Measurements from ENCODE around the gene NXT1. TPM values are rescaled to one million over a fixed set of nuclear protein-coding genes. Genes with fewer than 3 reads are reported as not detected.
A peak's percentile ranks its signal among the peaks of the same experiment; 100 is the strongest.

Gene NXT1
- total and polyA plus RNA-seq, 2 donors (not counting 1 experiment from before 2014, with no cell fraction given) = 21.4 to 147 TPM

GRCh38 chr20:23350904-23351838, 580 bp downstream of the NXT1 start:
- CTCF ChIA-PET = interaction anchor here (1.0 to 3.3 kb wide), 6 partner anchors 12 to 95 kb away, joined by 3 to 36 read pairs (median 9); partner anchors contain the start of gene NAPB
- intact Hi-C loops (cut with micrococcal nuclease) = loop anchor here (1.0 kb wide), 1 partner anchor 7 kb away; no protein-coding TSS in a partner anchor
- no peaks in the 10 kb centered on the region for H3K27me3 ChIP-seq (replicated peaks in 1 of 4; ENCODE audit: control extremely low read depth in 1 of 4, control insufficient read depth in 3 of 4, insufficient read depth in 4 of 4, low read length in 3 of 4)
- H3K4me1 Mint-ChIP-seq = peaks cover 30% of the 10 kb centered on the region
- peak overlapping the region; percentile 97 for H3K4me3 Mint-ChIP-seq
- POLR2A ChIA-PET = interaction anchor here (1.3 to 2.6 kb wide), 6 partner anchors 8 to 1844 kb away, joined by 4 to 30 read pairs (median 12); partner anchors contain the start of genes ENTPD6, GZF1 and NAPB
- no peak for TF ChIP-seq CTCF (IDR thresholded peaks at IDR 0.05)
- TF ChIP-seq EZH2 (IDR thresholded peaks at IDR 0.05; ENCODE audit: borderline replicate concordance, insufficient read depth, low read depth, low read length, poor library complexity, severe bottlenecking) = no peak
- peak overlapping the region; percentile 96 to 98 for H3K27ac ChIP-seq (ENCODE audit: low read length in 2 of 2)
- H3K4me3 ChIP-seq (ENCODE audit: control extremely low read depth in 1 of 5, extremely low read depth in 1 of 5, insufficient read depth in 1 of 5, low read depth in 2 of 5, low read length in 4 of 5) = peak overlapping the region; percentile 82 to 96 (median 85)
- 4% methylated on average over 59 of the region's 64 CpGs for WGBS (ENCODE audit: insufficient coverage)
- no peaks in the 10 kb centered on the region for H3K9me3 ChIP-seq (ENCODE audit: control extremely low read depth in 1 of 3, control insufficient read depth in 2 of 3, insufficient read depth in 1 of 3, low read length in 2 of 3)
- H3K79me2 ChIP-seq (ENCODE audit: control insufficient read depth, insufficient read depth, low read length) = peaks cover 53% of the 10 kb centered on the region
- DNase-seq (peak; percentile 81), ATAC-seq (ENCODE audit: low read depth) (peak; percentile 16)
- H4K20me1 ChIP-seq (ENCODE audit: control insufficient read depth, insufficient read depth, low read length, poor library complexity, severe bottlenecking) = peaks cover 4% of the 10 kb centered on the region
- H3K36me3 ChIP-seq (replicated peaks in 1 of 2; ENCODE audit: control extremely low read depth in 1 of 2, control insufficient read depth in 1 of 2, extremely low read depth in 1 of 2, insufficient read depth in 2 of 2, low read length in 1 of 2) = peaks cover 3 to 15% of the 10 kb centered on the region in 2 experiments
- H3K4me2 ChIP-seq (replicated peaks; ENCODE audit: low read depth, low read length, poor library complexity, severe bottlenecking) = peak overlapping the region; percentile 77
- peak overlapping the region; percentile 43 for H2AFZ ChIP-seq (ENCODE audit: insufficient read depth, low read depth, low read length, poor library complexity, severe bottlenecking)
- peak overlapping the region; percentile 92 for H3K9ac ChIP-seq (ENCODE audit: low read length)
- H3K27me3 Mint-ChIP-seq = no peaks in the 10 kb centered on the region
- H3K27ac Mint-ChIP-seq = peak overlapping the region; percentile 99
- no peaks in the 10 kb centered on the region for H3K9me3 Mint-ChIP-seq (ENCODE audit: insufficient read depth)
- H3K4me1 ChIP-seq (ENCODE audit: control insufficient read depth in 2 of 2, insufficient read depth in 2 of 2, low read length in 2 of 2) = peaks cover 19 to 23% of the 10 kb centered on the region in 2 donors

All from B cell (primary cell).